OCI-LY7 (cell line): ENCODE data around the gene UBE2L6. TPM values are rescaled to one million over a fixed set of nuclear protein-coding genes. Genes with fewer than 3 reads are reported as not detected.

Experiments
- BruUV-seq: library from RNA; stranded (reverse); fragments of 400-500 nt; replicated peaks from 2 replicates; lab custom pipeline; 2021; lab: Mats Ljungman, UMichigan
- CTCF ChIA-PET: fragments of 300-600 bp; sonication (Branson Sonifier 250); formaldehyde crosslinking; loops from one replicate; lab custom pipeline; 2022; ENCODE audit warnings: antibody characterized with exemption; ENCODE audit not compliant: unreplicated experiment; lab: Charles Lee
- POLR2A ChIA-PET: fragments of 300-600 bp; sonication (Branson Sonifier 250); formaldehyde crosslinking; loops from one replicate; lab custom pipeline; 2022; ENCODE audit warnings: antibody characterized with exemption; lab: Charles Lee
- DNase-seq: peaks from one replicate; pipeline ENCODE4 v3.0.0-alpha.2; 2015; ENCODE audit warnings: low spot score
- H2AFZ ChIP-seq: fragments of 200-600 bp; sonication (generic), shearing (Covaris generic); 2 replicates; pipeline ENCODE4 v1.6.1; 2014; ENCODE audit warnings: mild to moderate bottlenecking, antibody characterized with exemption, low read length, moderate library complexity
- H3K27ac ChIP-seq: fragments of 200-600 bp; sonication (generic); 2 replicates; pipeline ENCODE4 v1.5.1; 2014; ENCODE audit warnings: mixed run types, low read depth, mild to moderate bottlenecking, moderate library complexity, low read length, inconsistent platforms; ENCODE audit not compliant: poor library complexity, severe bottlenecking
- H3K36me3 ChIP-seq: fragments of 200-600 bp; sonication (generic); 2 replicates; pipeline ENCODE4 v1.6.1; 2014; ENCODE audit warnings: mild to moderate bottlenecking, antibody characterized with exemption, low read length, moderate library complexity, mixed read lengths; ENCODE audit not compliant: insufficient read depth
- H3K4me1 ChIP-seq: fragments of 200-600 bp; sonication (generic); 2 replicates; pipeline ENCODE4 v1.5.1; 2014; ENCODE audit warnings: mild to moderate bottlenecking, low read length; ENCODE audit not compliant: insufficient read depth, poor library complexity, severe bottlenecking
- H3K4me2 ChIP-seq: fragments of 200-600 bp; sonication (generic); 2 replicates; pipeline ENCODE4 v1.6.1; 2014; ENCODE audit warnings: mild to moderate bottlenecking, low read length
- H3K4me3 ChIP-seq: fragments of 200-600 bp; sonication (generic); 2 replicates; pipeline ENCODE4 v1.5.1; 2014; ENCODE audit warnings: mild to moderate bottlenecking, low read depth, low read length; ENCODE audit not compliant: poor library complexity, severe bottlenecking
- H3K79me2 ChIP-seq: fragments of 200-600 bp; sonication (generic); 2 replicates; pipeline ENCODE4 v1.6.1; 2016; ENCODE audit warnings: low read depth, mild to moderate bottlenecking, low read length, moderate library complexity, mixed read lengths; ENCODE audit not compliant: insufficient read depth
- H3K9me2 ChIP-seq: fragments of 200-600 bp; sonication (generic); 2 replicates; pipeline ENCODE4 v1.6.1; 2016; ENCODE audit warnings: mild to moderate bottlenecking, low read length, mixed read lengths; ENCODE audit not compliant: insufficient read depth
- H3K9me3 ChIP-seq: fragments of 200-600 bp; sonication (generic); 2 replicates; pipeline ENCODE4 v1.6.1; 2014; ENCODE audit warnings: mild to moderate bottlenecking, mixed run types, low read length, mixed read lengths
- H4K20me1 ChIP-seq: fragments of 200-600 bp; sonication (generic); 2 replicates; pipeline ENCODE4 v1.6.1; 2014; ENCODE audit warnings: mild to moderate bottlenecking, antibody characterized with exemption, low read length, moderate library complexity, mixed read lengths; ENCODE audit not compliant: insufficient read depth
- EZH2phosphoT487 ChIP-seq: fragments of 200-600 bp; sonication (generic); IDR thresholded peaks from 2 replicates; pipeline ENCODE4 v1.6.1; 2018; ENCODE audit warnings: low read depth, borderline replicate concordance, mild to moderate bottlenecking, mixed run types, antibody characterized with exemption, low read length, moderate library complexity, mixed read lengths
- intact Hi-C: fragments of 100-400 bp; cut with micrococcal nuclease; formaldehyde crosslinking; loops from one replicate; pipeline ENCODE4 v1.10.0; 2022; ENCODE audit not compliant: unreplicated experiment
- total RNA-seq, 2 experiments: library from RNA; depleted of rRNA in 1 of 2; stranded (reverse); fragments of >200 nt in 1 of 2; shearing (Covaris generic) in 1 of 2; gene quantifications; 2 replicates each; pipeline ENCODE4 v1.2.3, GENCODE V29; 2014 to 2022
- TF ChIP-seq, protein P1 (sequence below): fragments of 200-600 bp; sonication (generic); conservative IDR thresholded peaks from 2 replicates; pipeline ENCODE4 v1.5.1; 2014; ENCODE audit warnings: mild to moderate bottlenecking, antibody characterized with exemption, low read length, moderate library complexity, mixed read lengths

Gene UBE2L6
- total RNA-seq, 2 experiments from 2014 or later, result 51.7 to 68.9 TPM

DNA sequence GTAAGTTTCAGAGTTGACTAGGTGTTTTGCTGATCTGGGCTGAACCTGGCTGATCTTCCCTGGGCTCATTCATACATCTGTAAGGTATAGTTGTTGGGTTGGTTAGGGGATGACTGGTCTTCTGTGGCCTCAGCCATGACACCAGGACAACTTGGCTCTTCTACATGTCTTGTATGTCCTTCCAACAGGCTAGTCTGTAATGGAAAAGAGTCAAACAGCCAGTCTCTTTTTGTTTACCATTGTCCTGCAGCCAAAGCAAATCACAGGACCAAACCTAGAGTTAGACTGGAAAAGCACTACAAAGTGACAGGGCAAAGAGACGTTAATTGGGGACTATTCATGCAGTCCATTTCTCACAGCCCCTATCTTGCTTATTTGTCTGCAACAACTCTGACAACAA is 47.8 kb upstream of the UBE2L6 start:
- Histone ChIP-seq H4K20me1 (no peaks in the 10 kb centered on the region), H3K79me2 (no peaks in the 10 kb centered on the region), H3K4me2 (no peak overlapping the region), H3K27ac (no peak overlapping the region), H3K9me2 (no peaks in the 10 kb centered on the region), H2AFZ (no peak overlapping the region), H3K9me3 (peaks cover 15% of the 10 kb centered on the region), H3K4me3 (no peak overlapping the region), H3K36me3 (no peaks in the 10 kb centered on the region), H3K4me1 (no peaks in the 10 kb centered on the region)
- ChIA-PET CTCF (interaction anchor here (0.6 kb wide), 1 partner anchor 48 kb away, joined by 3 read pairs; the partner anchor contains the start of gene UBE2L6), POLR2A (interaction anchor here (0.7 kb wide), 1 partner anchor 11 kb away, joined by 3 read pairs; no protein-coding TSS in a partner anchor)
- no TSS peak for BruUV-seq
- TF ChIP-seq EZH2phosphoT487, result no peak
- TF ChIP-seq, protein P1, sequence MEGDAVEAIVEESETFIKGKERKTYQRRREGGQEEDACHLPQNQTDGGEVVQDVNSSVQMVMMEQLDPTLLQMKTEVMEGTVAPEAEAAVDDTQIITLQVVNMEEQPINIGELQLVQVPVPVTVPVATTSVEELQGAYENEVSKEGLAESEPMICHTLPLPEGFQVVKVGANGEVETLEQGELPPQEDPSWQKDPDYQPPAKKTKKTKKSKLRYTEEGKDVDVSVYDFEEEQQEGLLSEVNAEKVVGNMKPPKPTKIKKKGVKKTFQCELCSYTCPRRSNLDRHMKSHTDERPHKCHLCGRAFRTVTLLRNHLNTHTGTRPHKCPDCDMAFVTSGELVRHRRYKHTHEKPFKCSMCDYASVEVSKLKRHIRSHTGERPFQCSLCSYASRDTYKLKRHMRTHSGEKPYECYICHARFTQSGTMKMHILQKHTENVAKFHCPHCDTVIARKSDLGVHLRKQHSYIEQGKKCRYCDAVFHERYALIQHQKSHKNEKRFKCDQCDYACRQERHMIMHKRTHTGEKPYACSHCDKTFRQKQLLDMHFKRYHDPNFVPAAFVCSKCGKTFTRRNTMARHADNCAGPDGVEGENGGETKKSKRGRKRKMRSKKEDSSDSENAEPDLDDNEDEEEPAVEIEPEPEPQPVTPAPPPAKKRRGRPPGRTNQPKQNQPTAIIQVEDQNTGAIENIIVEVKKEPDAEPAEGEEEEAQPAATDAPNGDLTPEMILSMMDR, result no peak
- intact Hi-C loops, result no loop called here
- no peak for DNase-seq

DNA sequence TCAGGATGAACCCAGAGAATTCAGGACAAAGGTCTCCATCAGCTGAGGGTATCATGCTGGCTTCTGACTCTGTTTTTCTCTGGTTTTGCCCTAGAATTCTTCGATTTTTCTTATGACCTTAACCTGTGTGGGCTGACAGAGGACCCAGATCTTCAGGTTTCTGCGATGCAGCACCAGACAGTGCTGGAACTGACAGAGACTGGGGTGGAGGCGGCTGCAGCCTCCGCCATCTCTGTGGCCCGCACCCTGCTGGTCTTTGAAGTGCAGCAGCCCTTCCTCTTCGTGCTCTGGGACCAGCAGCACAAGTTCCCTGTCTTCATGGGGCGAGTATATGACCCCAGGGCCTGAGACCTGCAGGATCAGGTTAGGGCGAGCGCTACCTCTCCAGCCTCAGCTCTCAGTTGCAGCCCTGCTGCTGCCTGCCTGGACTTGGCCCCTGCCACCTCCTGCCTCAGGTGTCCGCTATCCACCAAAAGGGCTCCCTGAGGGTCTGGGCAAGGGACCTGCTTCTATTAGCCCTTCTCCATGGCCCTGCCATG is 46.8 kb upstream of the UBE2L6 start:
- ChIA-PET CTCF (interaction anchor here (0.6 kb wide), 1 partner anchor 47 kb away, joined by 3 read pairs; the partner anchor contains the start of gene UBE2L6), POLR2A (no interaction called here)
- Histone ChIP-seq H3K27ac (no peak overlapping the region), H3K4me1 (no peaks in the 10 kb centered on the region), H3K4me2 (no peak overlapping the region), H3K79me2 (no peaks in the 10 kb centered on the region), H4K20me1 (no peaks in the 10 kb centered on the region), H3K4me3 (no peak overlapping the region), H3K9me2 (no peaks in the 10 kb centered on the region), H3K36me3 (no peaks in the 10 kb centered on the region), H3K9me3 (peaks cover 6% of the 10 kb centered on the region; the same call in 1 of the 2 replicates), H2AFZ (no peak overlapping the region)
- no peak for DNase-seq
- TF ChIP-seq EZH2phosphoT487, result no peak
- TF ChIP-seq, protein P1, result no peak
- intact Hi-C loops, result no loop called here
- BruUV-seq, result no TSS peak

DNA sequence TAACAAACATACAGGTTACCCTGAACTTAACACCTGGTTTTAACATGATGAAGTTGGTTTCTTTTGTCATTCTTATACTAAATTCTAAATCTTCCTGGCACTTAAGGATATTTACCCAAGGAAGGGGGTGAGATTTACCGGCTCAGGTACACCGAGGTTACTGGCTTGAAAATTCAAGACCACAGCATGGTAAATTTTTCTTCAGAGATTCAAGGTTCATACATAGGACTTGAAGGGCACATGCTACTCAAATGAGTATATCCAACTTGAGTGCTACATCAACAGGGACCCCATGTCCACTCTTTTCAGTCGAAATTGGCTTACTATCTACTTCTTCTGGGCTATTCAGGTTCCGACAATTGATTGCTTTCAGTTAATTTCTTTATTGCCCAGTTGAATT is 42.7 kb upstream of the UBE2L6 start:
- no TSS peak for BruUV-seq
- Histone ChIP-seq H3K27ac (no peak overlapping the region), H3K4me1 (no peaks in the 10 kb centered on the region), H3K79me2 (no peaks in the 10 kb centered on the region), H3K4me3 (no peak overlapping the region), H3K9me2 (no peaks in the 10 kb centered on the region), H3K36me3 (no peaks in the 10 kb centered on the region), H4K20me1 (no peaks in the 10 kb centered on the region), H2AFZ (no peak overlapping the region), H3K9me3 (no peaks in the 10 kb centered on the region), H3K4me2 (no peak overlapping the region)
- DNase-seq, result no peak
- TF ChIP-seq EZH2phosphoT487, result no peak
- TF ChIP-seq, protein P1, result no peak
- CTCF ChIA-PET, result no interaction called here
- intact Hi-C loops, result no loop called here
- POLR2A ChIA-PET, result interaction anchor here (1.2 kb wide), 1 partner anchor 11 kb away, joined by 3 read pairs; no protein-coding TSS in a partner anchor
